OCI-LY1 (cell line): Measurements from ENCODE around the gene C16orf89.

Experiments
- H2AFZ ChIP-seq: fragments of 200-600 bp; sonication (generic), shearing (Covaris generic); 2 replicates; pipeline ENCODE4 v1.6.0; 2014; ENCODE audit warnings: antibody characterized with exemption, mild to moderate bottlenecking, low read length
- H3F3A ChIP-seq: fragments of 200-600 bp; sonication (generic), shearing (Covaris generic); 2 replicates; pipeline ENCODE4 v1.6.0; 2014; ENCODE audit warnings: mild to moderate bottlenecking, antibody characterized with exemption, low read length, moderate library complexity; ENCODE audit not compliant: insufficient read depth
- H3K27ac ChIP-seq: fragments of 200-600 bp; sonication (generic); 2 replicates; pipeline ENCODE4 v1.5.1; 2014; ENCODE audit warnings: low read length, mixed run types, mild to moderate bottlenecking, low read depth; ENCODE audit not compliant: poor library complexity, severe bottlenecking
- H3K27me3 ChIP-seq: fragments of 200-600 bp; sonication (generic); 2 replicates; pipeline ENCODE4 v1.6.0; 2014; ENCODE audit warnings: antibody characterized with exemption, mild to moderate bottlenecking, low read length, moderate library complexity; ENCODE audit not compliant: insufficient read depth
- H3K36me3 ChIP-seq: fragments of 200-600 bp; sonication (generic); 2 replicates; pipeline ENCODE4 v1.6.1; 2014; ENCODE audit warnings: mild to moderate bottlenecking, antibody characterized with exemption, low read length, moderate library complexity, mixed read lengths; ENCODE audit not compliant: insufficient read depth
- H3K4me1 ChIP-seq: fragments of 200-600 bp; sonication (generic); 2 replicates; pipeline ENCODE4 v1.5.1; 2014; ENCODE audit warnings: mild to moderate bottlenecking, low read length, moderate library complexity; ENCODE audit not compliant: insufficient read depth, severe bottlenecking
- H3K4me2 ChIP-seq: fragments of 200-600 bp; sonication (generic), shearing (Covaris generic); 2 replicates; pipeline ENCODE4 v1.6.1; 2014; ENCODE audit warnings: low read length
- H3K4me3 ChIP-seq: fragments of 200-600 bp; sonication (generic); 2 replicates; pipeline ENCODE4 v1.5.1; 2014; ENCODE audit warnings: low read length, low read depth, mild to moderate bottlenecking, mixed read lengths; ENCODE audit not compliant: poor library complexity, severe bottlenecking
- H3K79me2 ChIP-seq: fragments of 200-600 bp; shearing (Covaris generic); 2 replicates; pipeline ENCODE4 v1.6.1; 2016; ENCODE audit warnings: mixed run types, low read length, mixed read lengths; ENCODE audit not compliant: insufficient read depth
- H3K9ac ChIP-seq: fragments of 200-600 bp; sonication (generic), shearing (Covaris generic); 2 replicates; pipeline ENCODE4 v1.6.1; 2014; ENCODE audit warnings: mild to moderate bottlenecking, low read length, mixed read lengths
- H3K9me2 ChIP-seq: fragments of 200-600 bp; sonication (generic), shearing (Covaris generic); 2 replicates; pipeline ENCODE4 v1.6.1; 2014; ENCODE audit warnings: low read depth, mild to moderate bottlenecking, low read length, mixed read lengths
- H3K9me3 ChIP-seq: fragments of 200-600 bp; shearing (Covaris generic); 2 replicates; pipeline ENCODE4 v1.6.1; 2014; ENCODE audit warnings: low read length, mixed read lengths
- H4K20me1 ChIP-seq: fragments of 200-600 bp; sonication (generic), shearing (Covaris generic); 2 replicates; pipeline ENCODE4 v1.6.0; 2016; ENCODE audit warnings: mild to moderate bottlenecking, low read length; ENCODE audit not compliant: insufficient read depth
- EZH2 ChIP-seq: fragments of 200-600 bp; sonication (generic), shearing (Covaris generic); IDR thresholded peaks from 2 replicates; pipeline ENCODE4 v1.8.0; 2017; ENCODE audit warnings: borderline replicate concordance, mixed run types, mild to moderate bottlenecking, antibody characterized with exemption, low read length, moderate library complexity, mixed read lengths
- TF ChIP-seq, protein P1 (sequence below): fragments of 200-600 bp; sonication (generic), shearing (Covaris generic); IDR thresholded peaks from 2 replicates; pipeline ENCODE4 v1.5.1; 2017; ENCODE audit warnings: mild to moderate bottlenecking, antibody characterized with exemption, low read length, moderate library complexity, mixed read lengths

Gene C16orf89

DNA sequence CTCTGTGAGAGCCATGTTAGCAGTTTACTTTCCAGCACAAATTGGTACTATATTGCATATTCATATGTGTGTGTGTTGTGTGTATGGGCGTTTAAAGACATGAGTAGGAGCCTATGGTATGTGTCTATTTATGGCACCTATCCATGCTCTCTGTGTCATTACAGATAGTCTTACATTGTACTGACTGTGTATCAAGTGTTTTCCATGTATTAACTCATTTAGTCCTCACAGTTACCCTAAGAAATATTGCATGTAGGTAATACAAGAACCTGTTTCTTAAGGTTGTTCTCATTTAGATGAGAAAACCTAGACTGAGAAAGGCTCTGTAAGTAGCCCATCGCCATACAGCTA is 7.5 kb upstream of the C16orf89 start:
- TF ChIP-seq EZH2 = no peak
- TF ChIP-seq, protein P1, sequence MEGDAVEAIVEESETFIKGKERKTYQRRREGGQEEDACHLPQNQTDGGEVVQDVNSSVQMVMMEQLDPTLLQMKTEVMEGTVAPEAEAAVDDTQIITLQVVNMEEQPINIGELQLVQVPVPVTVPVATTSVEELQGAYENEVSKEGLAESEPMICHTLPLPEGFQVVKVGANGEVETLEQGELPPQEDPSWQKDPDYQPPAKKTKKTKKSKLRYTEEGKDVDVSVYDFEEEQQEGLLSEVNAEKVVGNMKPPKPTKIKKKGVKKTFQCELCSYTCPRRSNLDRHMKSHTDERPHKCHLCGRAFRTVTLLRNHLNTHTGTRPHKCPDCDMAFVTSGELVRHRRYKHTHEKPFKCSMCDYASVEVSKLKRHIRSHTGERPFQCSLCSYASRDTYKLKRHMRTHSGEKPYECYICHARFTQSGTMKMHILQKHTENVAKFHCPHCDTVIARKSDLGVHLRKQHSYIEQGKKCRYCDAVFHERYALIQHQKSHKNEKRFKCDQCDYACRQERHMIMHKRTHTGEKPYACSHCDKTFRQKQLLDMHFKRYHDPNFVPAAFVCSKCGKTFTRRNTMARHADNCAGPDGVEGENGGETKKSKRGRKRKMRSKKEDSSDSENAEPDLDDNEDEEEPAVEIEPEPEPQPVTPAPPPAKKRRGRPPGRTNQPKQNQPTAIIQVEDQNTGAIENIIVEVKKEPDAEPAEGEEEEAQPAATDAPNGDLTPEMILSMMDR = no peak
- H3K9ac ChIP-seq = no peak overlapping the region
- H3K27me3 ChIP-seq = no peaks in the 10 kb centered on the region
- H2AFZ ChIP-seq = no peak overlapping the region
- H3K4me3 ChIP-seq = no peak overlapping the region
- H4K20me1 ChIP-seq = no peaks in the 10 kb centered on the region
- H3K36me3 ChIP-seq = peaks cover 31% of the 10 kb centered on the region
- H3K4me1 ChIP-seq = peaks cover 17% of the 10 kb centered on the region
- no peaks in the 10 kb centered on the region for H3K9me3 ChIP-seq
- no peaks in the 10 kb centered on the region for H3F3A ChIP-seq
- peak overlapping the region; percentile 97; the same call in 1 of the 2 replicates for H3K4me2 ChIP-seq
- H3K79me2 ChIP-seq = no peaks in the 10 kb centered on the region; the same call in 1 of the 2 replicates
- no peaks in the 10 kb centered on the region for H3K9me2 ChIP-seq
- H3K27ac ChIP-seq = no peak overlapping the region

DNA sequence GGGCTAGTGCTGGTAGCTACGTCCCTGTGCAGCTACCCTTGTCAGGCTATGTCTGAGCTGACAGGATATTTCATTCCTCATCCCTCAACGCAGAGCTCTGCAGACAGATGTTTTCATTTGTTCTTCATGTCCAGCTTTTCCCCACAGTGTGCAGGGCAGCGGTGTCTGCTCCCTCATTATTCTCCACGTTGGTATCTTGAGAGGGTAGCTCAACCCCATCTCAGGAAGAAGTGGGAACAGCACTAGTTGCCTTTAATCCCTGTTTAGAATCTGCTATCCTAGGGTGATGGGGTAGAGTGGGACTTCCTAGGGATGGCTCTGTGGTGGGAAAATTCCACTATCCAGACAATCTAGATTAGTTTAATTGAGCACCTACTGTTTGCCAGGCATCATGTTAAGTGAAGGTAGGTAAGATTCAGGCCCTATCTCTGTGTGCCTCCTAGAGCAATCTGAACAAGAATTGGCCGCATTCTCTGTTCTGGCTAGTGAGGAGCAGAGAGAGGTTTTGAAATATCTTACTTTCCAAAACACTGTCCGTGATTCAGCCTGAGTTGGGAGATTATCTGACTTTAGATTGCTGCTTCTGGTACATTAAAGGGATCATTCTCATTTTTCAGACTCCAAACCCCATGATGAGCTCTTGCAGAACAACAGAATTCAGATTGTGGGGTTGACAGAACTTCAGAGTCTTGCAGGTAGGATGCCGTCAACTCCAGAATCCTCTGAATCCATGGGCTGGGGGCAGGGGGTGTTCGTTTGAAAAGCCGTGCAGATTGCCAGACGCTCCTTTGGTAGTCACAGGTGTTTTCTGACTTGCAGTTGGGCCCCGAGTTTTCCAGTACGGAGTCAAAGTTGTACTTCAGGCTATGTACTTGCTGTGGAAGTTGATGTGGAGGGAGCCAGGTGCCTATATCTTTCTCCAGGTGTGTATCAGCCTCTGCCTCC is 6.8 kb upstream of the C16orf89 start:
- H3K9ac ChIP-seq = peak overlapping the region; percentile 79
- H3K9me3 ChIP-seq = no peaks in the 10 kb centered on the region
- no peaks in the 10 kb centered on the region; the same call in 1 of the 2 replicates for H3K79me2 ChIP-seq
- H2AFZ ChIP-seq = no peak overlapping the region
- peak overlapping the region; percentile 97 for H3K4me2 ChIP-seq
- H3K27ac ChIP-seq = peak overlapping the region; percentile 42
- no peaks in the 10 kb centered on the region for H3F3A ChIP-seq
- no peak for TF ChIP-seq EZH2
- TF ChIP-seq, protein P1 = no peak
- H3K4me1 ChIP-seq = peaks cover 17% of the 10 kb centered on the region
- peaks cover 29% of the 10 kb centered on the region for H3K36me3 ChIP-seq
- no peaks in the 10 kb centered on the region for H3K27me3 ChIP-seq
- H4K20me1 ChIP-seq = no peaks in the 10 kb centered on the region
- peak overlapping the region; percentile 79 for H3K4me3 ChIP-seq
- no peaks in the 10 kb centered on the region for H3K9me2 ChIP-seq

DNA sequence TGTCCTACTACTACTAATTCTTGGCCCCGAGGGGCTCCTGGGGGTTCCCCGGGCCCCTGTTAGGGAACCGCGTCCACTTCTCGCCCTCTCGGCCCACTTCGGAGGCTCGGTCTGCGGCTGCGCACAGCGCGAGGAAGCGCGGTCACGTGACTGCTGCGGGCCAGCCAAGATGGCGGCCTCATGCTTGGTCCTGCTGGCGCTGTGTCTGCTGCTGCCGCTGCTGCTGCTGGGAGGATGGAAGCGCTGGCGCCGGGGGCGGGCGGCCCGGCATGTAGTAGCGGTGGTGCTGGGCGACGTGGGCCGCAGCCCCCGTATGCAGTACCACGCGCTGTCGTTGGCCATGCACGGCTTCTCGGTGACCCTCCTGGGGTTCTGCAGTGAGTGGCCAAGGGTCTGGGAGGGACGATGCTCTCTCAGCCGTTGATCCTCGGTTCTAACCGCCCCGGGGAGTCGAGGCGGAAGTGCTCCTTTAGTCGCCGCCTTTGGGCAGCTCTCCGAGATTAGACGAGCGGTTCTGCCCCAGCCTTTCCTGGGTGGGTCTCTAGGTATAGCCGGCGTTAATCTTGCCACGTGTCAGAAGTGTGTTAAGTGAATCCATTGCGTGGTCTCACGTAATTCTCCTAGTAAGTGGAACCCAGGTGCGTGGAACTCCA is 6.1 kb upstream of the C16orf89 start, which contains the start of gene ALG1:
TSS of gene ALG1 (plus strand) at position 163 of the 653 bp plus-strand sequence. CDS start at position 170, 7 bp downstream.
- Histone ChIP-seq H3K9me2 (no peaks in the 10 kb centered on the region), H2AFZ (peak within 1 kb of the TSS; percentile 47), H3K4me2 (peak within 1 kb of the TSS; percentile 97), H3K4me3 (peak within 1 kb of the TSS; percentile 79), H3K4me1 (peaks cover 17% of the 10 kb centered on the region), H4K20me1 (no peaks in the 10 kb centered on the region), H3F3A (no peaks in the 10 kb centered on the region), H3K36me3 (peaks cover 23% of the 10 kb centered on the region; the same call in 1 of the 2 replicates), H3K9me3 (no peaks in the 10 kb centered on the region), H3K27ac (peak within 1 kb of the TSS; percentile 42), H3K9ac (peak within 1 kb of the TSS; percentile 79), H3K27me3 (no peaks in the 10 kb centered on the region), H3K79me2 (no peaks in the 10 kb centered on the region; the same call in 1 of the 2 replicates)
- TF ChIP-seq, protein P1 = no peak
- no peak for TF ChIP-seq EZH2
